ENCODE data around the gene CORO1C.
A peak's percentile ranks its signal among the peaks of the same experiment; 100 is the strongest.

The CORO1C gene

DNA sequence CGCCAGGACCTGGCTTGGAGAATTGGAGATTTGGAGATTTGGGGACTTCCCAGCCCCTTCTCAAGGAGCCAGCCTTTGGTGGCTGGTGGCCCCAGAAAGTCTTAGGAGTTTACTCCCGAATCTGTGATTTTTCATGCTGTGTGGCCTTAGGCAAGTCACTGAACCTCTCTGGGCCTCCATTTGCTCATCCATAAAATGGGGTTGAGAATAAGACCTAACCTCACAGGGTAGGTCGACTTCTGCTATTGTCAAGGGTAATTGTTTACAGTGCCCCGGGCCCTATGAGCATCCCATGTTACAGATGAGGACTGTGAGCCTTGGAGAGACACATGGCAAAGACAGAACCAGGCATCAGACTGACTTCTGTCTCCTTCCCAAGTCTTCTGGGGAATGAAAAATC, 117.3 kb downstream of the CORO1C start:
- DNase-seq (ENCODE audit: low spot score) = no peak

- DNase-seq (ENCODE audit: low spot score) = no peak
Measured at GRCh38 chr12:108613548-108613947, 117.8 kb downstream of the CORO1C start.

GRCh38 chr12:108612788-108613282, 118.5 kb downstream of the CORO1C start:
- no peak for DNase-seq (ENCODE audit: low spot score)

- peak; percentile 67 for DNase-seq (ENCODE audit: low spot score)
Measured at GRCh38 chr12:108611884-108612415, 119.4 kb downstream of the CORO1C start.

DNA sequence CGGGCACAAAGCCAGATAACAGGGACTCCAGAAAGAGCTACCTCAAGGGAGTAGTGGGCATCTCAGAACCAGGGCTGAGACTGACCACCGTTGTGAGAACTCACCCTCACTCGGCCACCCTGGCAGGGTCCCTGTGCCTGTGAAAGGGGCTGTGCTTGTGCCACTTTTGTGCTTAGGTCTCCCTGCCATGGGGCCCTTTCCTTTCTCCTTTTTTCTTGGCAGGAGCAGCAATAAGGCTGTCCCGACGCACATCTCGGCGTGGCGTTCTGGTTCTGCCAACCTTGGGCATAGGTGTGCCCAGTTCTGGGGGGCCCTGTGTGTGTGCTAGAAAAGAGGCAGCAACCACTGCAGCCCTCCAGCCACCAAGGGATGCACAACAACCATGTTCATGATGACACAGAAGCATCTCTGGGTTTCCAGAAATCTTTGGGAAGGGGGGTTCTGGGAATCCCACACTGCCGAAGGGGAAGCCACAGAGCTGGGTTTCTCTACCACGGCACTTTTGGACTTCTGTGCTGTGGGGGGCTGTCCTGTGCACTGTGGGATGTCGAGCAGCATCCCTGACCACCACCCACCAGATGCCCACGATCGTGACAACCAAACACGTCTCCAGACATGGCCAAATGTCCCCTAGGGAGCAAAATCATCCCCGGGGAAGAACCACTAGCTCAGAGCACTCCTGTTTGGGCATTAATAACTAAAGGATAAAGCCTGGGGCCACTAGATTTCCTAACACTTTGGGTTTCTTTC, 120.3 kb downstream of the CORO1C start:
- DNase-seq (ENCODE audit: low spot score) = no peak

- DNase-seq (ENCODE audit: low spot score) = no peak
Measured at GRCh38 chr12:108610336-108610815, 120.9 kb downstream of the CORO1C start.

GRCh38 chr12:108609537-108610335, 121.6 kb downstream of the CORO1C start:
- peak; percentile 86 for DNase-seq (ENCODE audit: low spot score)

DNA sequence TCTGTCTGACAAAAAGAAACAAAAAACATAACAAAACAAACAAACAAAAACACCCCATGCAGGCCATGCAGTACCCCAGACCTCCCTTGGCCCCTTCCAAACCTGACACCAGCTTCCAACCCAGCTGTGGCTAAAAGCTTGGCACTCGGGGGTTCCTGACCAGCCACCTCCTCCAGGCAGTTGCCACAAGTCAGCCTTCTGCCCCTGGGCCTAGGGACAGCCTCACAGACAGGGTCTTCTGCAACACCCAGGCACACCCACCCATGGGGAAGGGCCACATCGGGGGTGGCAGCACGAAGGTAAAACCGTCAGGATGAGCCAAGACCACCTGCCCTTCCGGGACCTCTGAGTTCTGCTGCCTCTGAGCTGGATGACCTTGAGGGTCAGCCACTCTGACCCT, 122.7 kb downstream of the CORO1C start:
- DNase-seq (ENCODE audit: low spot score) = no peak

- DNase-seq (ENCODE audit: low spot score) = no peak
Measured at GRCh38 chr12:108607981-108608600, 123.2 kb downstream of the CORO1C start.

GRCh38 chr12:108606492-108606891, 124.8 kb downstream of the CORO1C start:
- no peak for DNase-seq (ENCODE audit: low spot score)

DNA sequence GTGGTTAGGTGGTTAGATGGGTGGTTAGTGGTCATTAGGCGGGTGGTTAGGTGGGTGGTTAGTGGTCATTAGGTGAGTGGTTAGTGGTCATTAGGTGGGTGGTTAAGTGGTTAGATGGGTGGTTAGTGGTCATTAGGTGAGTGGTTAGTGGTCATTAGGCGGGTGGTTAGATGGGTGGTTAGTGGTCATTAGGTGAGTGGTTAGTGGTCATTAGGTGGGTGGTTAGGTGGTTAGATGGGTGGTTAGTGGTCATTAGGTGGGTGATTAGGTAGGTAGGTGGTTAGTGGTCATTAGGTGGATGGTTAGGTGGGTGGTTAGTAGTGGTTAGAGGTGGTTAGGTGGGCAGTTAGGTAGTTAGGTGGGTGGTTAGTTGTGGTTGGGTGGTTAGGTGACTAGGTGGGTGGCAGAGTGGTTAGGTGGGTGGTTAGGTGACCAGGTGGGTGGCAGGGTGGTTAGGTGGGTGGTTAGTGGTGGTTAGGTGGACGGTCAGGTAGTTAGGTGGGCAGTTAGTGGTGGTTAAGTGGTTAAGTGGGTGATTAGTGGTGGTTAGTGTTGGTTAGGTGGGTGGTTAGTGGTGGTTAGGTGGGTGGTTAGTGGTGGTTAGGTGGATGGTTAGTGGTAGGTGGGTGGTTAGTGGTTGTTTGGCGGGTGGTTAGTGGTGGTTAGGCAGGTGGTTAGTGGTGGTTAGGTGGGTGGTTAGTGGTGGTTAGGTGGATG, 125.5 kb downstream of the CORO1C start:
- no peak for DNase-seq (ENCODE audit: low spot score)

DNA sequence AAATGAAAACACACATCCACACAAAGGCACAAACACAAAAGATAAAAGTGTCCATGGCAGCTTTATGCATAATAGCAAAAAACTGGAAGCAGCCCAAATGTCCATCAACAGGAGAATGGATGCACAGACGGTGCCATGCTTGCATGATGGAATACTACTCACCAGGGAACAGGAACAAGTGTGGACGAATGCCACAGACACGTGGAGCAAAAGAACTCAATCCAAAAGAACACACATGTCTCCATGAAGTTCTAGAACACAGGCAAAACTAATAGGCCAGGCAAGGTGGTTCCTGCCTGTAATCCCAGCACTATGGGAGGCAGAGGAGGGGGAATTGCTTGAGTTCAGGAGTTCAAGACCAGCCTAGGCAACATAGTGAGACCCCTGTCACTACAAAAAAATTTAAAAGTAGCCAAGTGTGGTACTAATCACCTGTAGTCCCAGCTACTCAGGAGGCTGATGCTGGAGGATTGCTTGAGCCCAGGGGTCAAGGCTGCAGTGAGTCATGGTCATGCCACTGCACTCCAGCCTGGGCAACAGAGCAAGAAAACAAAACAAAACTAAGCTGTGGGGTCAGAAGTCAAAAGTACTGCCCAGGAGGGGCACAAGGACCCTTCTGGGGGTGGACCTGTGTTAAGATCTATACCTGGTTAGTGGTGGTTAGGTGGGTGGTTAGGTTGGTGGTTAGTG, 126.2 kb downstream of the CORO1C start:
- no peak for DNase-seq (ENCODE audit: low spot score)

- no peak for DNase-seq (ENCODE audit: low spot score)
Measured at GRCh38 chr12:108604208-108604941, 126.9 kb downstream of the CORO1C start.

DNA sequence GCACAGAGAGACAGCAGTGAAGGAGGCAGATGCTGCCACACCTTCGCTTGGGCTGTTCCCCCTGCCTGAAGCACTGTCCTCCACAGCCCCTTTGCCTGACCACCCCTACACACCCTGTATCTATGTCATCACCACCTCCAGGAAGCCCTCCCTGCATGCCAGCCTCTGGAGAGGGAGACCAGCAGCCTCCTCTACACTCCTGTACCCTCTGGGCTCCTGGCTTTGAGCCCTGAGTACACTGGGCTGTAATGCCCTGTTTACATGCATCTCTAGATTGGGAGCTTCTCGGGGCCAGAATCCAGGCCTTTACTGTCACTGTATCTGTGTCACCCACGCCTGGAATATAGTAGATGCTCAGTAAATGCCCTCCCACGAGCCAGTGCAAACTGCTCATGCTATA, 127.6 kb downstream of the CORO1C start:
- DNase-seq (ENCODE audit: low spot score) = no peak

DNA sequence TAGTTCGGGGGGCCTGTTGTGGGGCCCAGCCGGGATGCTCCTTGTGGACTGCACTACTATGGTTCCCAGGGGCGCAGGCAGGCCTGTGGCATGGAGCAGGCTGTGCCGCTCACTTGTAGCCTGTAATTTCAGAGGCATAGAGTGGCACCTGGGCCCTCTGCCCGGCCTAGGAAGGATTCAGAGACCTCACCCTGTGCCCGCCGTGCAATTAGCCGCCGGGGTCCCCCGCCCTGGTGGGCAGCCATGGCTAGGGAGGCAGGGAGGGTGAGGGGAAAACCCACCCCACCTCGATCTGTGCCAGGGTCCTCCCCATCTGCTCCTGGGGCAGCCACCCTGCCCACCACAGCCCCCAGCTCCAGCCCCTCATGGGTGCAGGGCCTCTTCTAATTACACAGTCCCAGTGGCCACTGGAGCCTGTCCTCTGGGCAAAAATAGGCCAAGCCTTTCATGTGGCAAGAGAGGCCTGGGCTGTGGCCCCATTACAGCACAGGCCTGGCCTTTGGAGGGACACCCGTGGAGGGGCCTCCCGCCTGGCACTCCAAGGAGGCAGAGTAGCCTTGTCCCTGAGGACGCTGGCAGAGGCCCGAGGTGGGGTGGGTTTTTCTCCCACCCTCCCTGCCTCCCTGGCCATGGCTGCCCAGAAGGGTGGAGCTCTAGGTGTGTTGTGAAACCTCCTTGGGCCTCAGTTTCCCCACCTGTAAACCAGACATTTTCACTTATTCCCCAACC, 128.2 kb downstream of the CORO1C start:
- no peak for DNase-seq (ENCODE audit: low spot score)

GRCh38 chr12:108602209-108602705, 129.1 kb downstream of the CORO1C start:
- DNase-seq (ENCODE audit: low spot score) = no peak

- DNase-seq (ENCODE audit: low spot score) = no peak
Measured at GRCh38 chr12:108600702-108601007, 130.7 kb downstream of the CORO1C start.

DNA sequence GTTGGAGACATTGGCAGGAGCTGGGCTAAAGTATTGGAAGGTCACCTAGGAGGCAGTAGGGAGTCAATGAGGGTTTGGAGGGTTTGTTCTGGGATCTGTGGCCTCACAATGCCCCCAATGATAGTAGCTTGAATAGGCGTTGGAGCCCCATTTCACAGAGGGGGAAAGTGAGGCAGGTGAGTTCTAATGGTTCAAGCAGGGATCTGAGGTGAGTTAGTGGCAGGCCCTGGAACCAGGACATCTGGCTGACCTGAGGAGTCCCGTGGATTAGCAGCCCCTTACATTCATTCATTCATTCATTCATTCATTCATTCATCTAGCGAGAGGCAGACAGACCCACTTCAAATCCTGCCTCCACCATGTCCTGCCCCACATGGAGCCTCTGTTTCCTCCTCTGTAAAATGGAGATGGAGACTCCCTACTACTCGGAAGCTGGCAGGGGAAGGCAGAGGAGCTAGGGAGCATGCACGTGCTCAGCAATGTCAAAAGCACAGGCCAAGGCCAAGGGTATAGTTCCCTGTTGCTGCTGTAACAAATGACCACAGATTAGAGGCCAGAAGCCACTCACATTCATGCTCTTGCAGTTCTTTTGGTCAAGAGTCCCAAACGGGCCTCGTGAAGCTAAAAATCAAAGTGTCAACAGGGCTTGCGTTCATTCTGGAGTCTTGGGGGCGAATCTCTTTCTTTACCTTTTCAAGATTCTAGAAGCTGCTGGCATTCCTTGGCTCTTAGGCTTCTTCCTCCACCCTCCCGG, 131.2 kb downstream of the CORO1C start:
- no peak for DNase-seq (ENCODE audit: low spot score)

- no peak for DNase-seq (ENCODE audit: low spot score)
Measured at GRCh38 chr12:108599541-108599940, 131.8 kb downstream of the CORO1C start.
